PC-9 (cell line): ENCODE measurements around the gene ACSS2.

Experiments
- CTCF ChIP-seq: fragments of 200-600 bp; sonication (generic); conservative IDR thresholded peaks from 2 replicates; pipeline ENCODE4 v1.6.1; 2017; ENCODE audit warnings: mixed run types, antibody characterized with exemption, mild to moderate bottlenecking, moderate library complexity
- EZH2 ChIP-seq: fragments of 200-600 bp; sonication (generic); IDR thresholded peaks from 2 replicates; pipeline ENCODE4 v1.8.0; 2017; ENCODE audit warnings: antibody characterized with exemption, low read depth

GRCh38 chr20:34954904-34955230 lies 78.5 kb downstream of the ACSS2 start:
- no peak for TF ChIP-seq CTCF
- TF ChIP-seq EZH2, result no peak
